Activated naive CD8-positive, alpha-beta T cell treated with anti-CD3 and anti-CD28 coated beads, Interleukin-2, amount 10 ng/mL, durations not matched to agents 7 days and 5 days (primary cell): ENCODE data around the gene SH3BGRL2. TPM values are rescaled to one million over a fixed set of nuclear protein-coding genes. Genes with fewer than 3 reads are reported as not detected.
"Not testable (repeated sequence)": the region's sequence is repeated elsewhere in the genome, so short reads cannot be mapped to it uniquely, and the experiment has no call there.

Source experiments
- ATAC-seq: fragments of 150-1000 bp; cut with Tn5 transposase; one replicate; pipeline ENCODE4 v1.10.0; 2021; ENCODE audit warnings: low read depth, moderate library complexity
- POLR2A ChIA-PET: fragments of 350-600 bp; sonication (Branson Sonifier 250); formaldehyde crosslinking; loops from one replicate; lab custom pipeline; 2021; ENCODE audit warnings: antibody characterized with exemption; lab: Charles Lee
- DNase-seq: peaks from one replicate; pipeline ENCODE4 v3.0.0; 2021
- H3K27ac Mint-ChIP-seq: one replicate; pipeline ENCODE4 v1.8.0; 2022; ENCODE audit warnings: mild to moderate bottlenecking, mixed read lengths
- H3K27me3 Mint-ChIP-seq: one replicate; pipeline ENCODE4 v1.8.0; 2022; ENCODE audit warnings: mild to moderate bottlenecking, moderate library complexity, mixed read lengths
- H3K36me3 Mint-ChIP-seq: one replicate; pipeline ENCODE4 v1.8.0; 2021; ENCODE audit warnings: mild to moderate bottlenecking, mixed read lengths
- H3K4me1 Mint-ChIP-seq: one replicate; pipeline ENCODE4 v1.8.0; 2021; ENCODE audit warnings: mixed read lengths
- H3K4me3 Mint-ChIP-seq: one replicate; pipeline ENCODE4 v1.8.0; 2022; ENCODE audit warnings: mild to moderate bottlenecking, moderate library complexity, mixed read lengths
- H3K9me3 Mint-ChIP-seq: one replicate; pipeline ENCODE4 v1.8.0; 2021; ENCODE audit warnings: mixed read lengths
- total RNA-seq, 2 experiments: library from RNA; stranded (reverse); gene quantifications; one replicate each; pipeline ENCODE4 v1.2.3, GENCODE V29; 2021

SH3BGRL2 gene
- total RNA-seq, 2 experiments from 2014 or later: 0.89 to 1.2 TPM

GRCh38 chr6:79673947-79674346 lies 42.8 kb downstream of the SH3BGRL2 start:
- no peak overlapping the region for H3K27ac Mint-ChIP-seq
- H3K27me3 Mint-ChIP-seq: no peaks in the 10 kb centered on the region

GRCh38 chr6:79676785-79677736 lies 45.9 kb downstream of the SH3BGRL2 start:
- POLR2A ChIA-PET: no interaction called here
- H3K36me3 Mint-ChIP-seq: no peaks in the 10 kb centered on the region
- H3K9me3 Mint-ChIP-seq: no peaks in the 10 kb centered on the region
- no peak overlapping the region for H3K27ac Mint-ChIP-seq
- no peak for ATAC-seq
- no peak overlapping the region for H3K4me3 Mint-ChIP-seq
- no peaks in the 10 kb centered on the region for H3K27me3 Mint-ChIP-seq
- peaks cover 3% of the 10 kb centered on the region for H3K4me1 Mint-ChIP-seq
- DNase-seq: no peak

More at GRCh38 chr6:79673947-79674346, 42.8 kb downstream of the SH3BGRL2 start:
- H3K9me3 Mint-ChIP-seq: no peaks in the 10 kb centered on the region
- H3K4me3 Mint-ChIP-seq: no peak overlapping the region
- ATAC-seq (no peak), DNase-seq (no peak)
- peaks cover 14% of the 10 kb centered on the region for H3K4me1 Mint-ChIP-seq
- POLR2A ChIA-PET: no interaction called here
- H3K36me3 Mint-ChIP-seq: peaks cover 2% of the 10 kb centered on the region

- H3K27ac Mint-ChIP-seq, POLR2A ChIA-PET, H3K4me3 Mint-ChIP-seq, DNase-seq, H3K36me3 Mint-ChIP-seq, H3K27me3 Mint-ChIP-seq, ATAC-seq, H3K9me3 Mint-ChIP-seq: not testable (repeated sequence)
- H3K4me1 Mint-ChIP-seq: peaks cover 12% of the 10 kb centered on the region
Measured at GRCh38 chr6:79682682-79683081, 51.6 kb downstream of the SH3BGRL2 start.

GRCh38 chr6:79684876-79685275 lies 53.7 kb downstream of the SH3BGRL2 start:
- POLR2A ChIA-PET: no interaction called here
- DNase-seq (no peak), ATAC-seq (no peak)
- peaks cover 14% of the 10 kb centered on the region for H3K4me1 Mint-ChIP-seq
- H3K27ac Mint-ChIP-seq: no peak overlapping the region
- peaks cover 4% of the 10 kb centered on the region for H3K36me3 Mint-ChIP-seq
- peaks cover 1% of the 10 kb centered on the region for H3K9me3 Mint-ChIP-seq
- no peak overlapping the region for H3K4me3 Mint-ChIP-seq
- H3K27me3 Mint-ChIP-seq: no peaks in the 10 kb centered on the region

GRCh38 chr6:79686707-79687309 lies 55.7 kb downstream of the SH3BGRL2 start:
- no peak for ATAC-seq
- Mint-ChIP-seq H3K4me3 (peak overlapping the region; percentile 44), H3K4me1 (peaks cover 14% of the 10 kb centered on the region), H3K9me3 (peaks cover 1% of the 10 kb centered on the region), H3K27me3 (no peaks in the 10 kb centered on the region), H3K27ac (peak overlapping the region; percentile 15), H3K36me3 (peaks cover 4% of the 10 kb centered on the region)
- no peak for DNase-seq
- POLR2A ChIA-PET: no interaction called here

GRCh38 chr6:79687759-79688158 lies 56.6 kb downstream of the SH3BGRL2 start:
- Mint-ChIP-seq H3K4me3 (peak overlapping the region; percentile 30), H3K9me3 (peaks cover 1% of the 10 kb centered on the region), H3K27me3 (no peaks in the 10 kb centered on the region), H3K27ac (peak overlapping the region; percentile 25), H3K4me1 (peaks cover 15% of the 10 kb centered on the region), H3K36me3 (peaks cover 3% of the 10 kb centered on the region)
- POLR2A ChIA-PET: no interaction called here
- ATAC-seq: no peak
- no peak for DNase-seq

- H3K4me1 Mint-ChIP-seq: peaks cover 8% of the 10 kb centered on the region
- ATAC-seq: no peak
- H3K27ac Mint-ChIP-seq: no peak overlapping the region
- H3K9me3 Mint-ChIP-seq: peaks cover 4% of the 10 kb centered on the region
- POLR2A ChIA-PET: no interaction called here
- H3K27me3 Mint-ChIP-seq: no peaks in the 10 kb centered on the region
- DNase-seq: no peak
- H3K4me3 Mint-ChIP-seq: no peak overlapping the region
- no peaks in the 10 kb centered on the region for H3K36me3 Mint-ChIP-seq
Measured at GRCh38 chr6:79694156-79694555, 63.0 kb downstream of the SH3BGRL2 start.

- DNase-seq: no peak
- Mint-ChIP-seq H3K27ac (no peak overlapping the region), H3K36me3 (no peaks in the 10 kb centered on the region), H3K4me1 (peaks cover 8% of the 10 kb centered on the region), H3K4me3 (no peak overlapping the region), H3K27me3 (no peaks in the 10 kb centered on the region), H3K9me3 (peaks cover 4% of the 10 kb centered on the region)
- POLR2A ChIA-PET: no interaction called here
- ATAC-seq: no peak
Measured at GRCh38 chr6:79694623-79695343, 63.7 kb downstream of the SH3BGRL2 start.

- Mint-ChIP-seq H3K4me1 (peaks cover 10% of the 10 kb centered on the region), H3K27me3 (no peaks in the 10 kb centered on the region), H3K4me3 (no peak overlapping the region), H3K36me3 (no peaks in the 10 kb centered on the region), H3K27ac (no peak overlapping the region), H3K9me3 (peaks cover 4% of the 10 kb centered on the region)
- no peak for ATAC-seq
- POLR2A ChIA-PET: no interaction called here
- no peak for DNase-seq
Measured at GRCh38 chr6:79697430-79697829, 66.3 kb downstream of the SH3BGRL2 start.

GRCh38 chr6:79699606-79700005 lies 68.5 kb downstream of the SH3BGRL2 start:
- H3K9me3 Mint-ChIP-seq: peaks cover under 1% of the 10 kb centered on the region
- H3K36me3 Mint-ChIP-seq: no peaks in the 10 kb centered on the region
- H3K4me1 Mint-ChIP-seq: peaks cover 17% of the 10 kb centered on the region
- H3K4me3 Mint-ChIP-seq: no peak overlapping the region
- POLR2A ChIA-PET: no interaction called here
- ATAC-seq (no peak), DNase-seq (no peak)
- H3K27ac Mint-ChIP-seq: no peak overlapping the region
- no peaks in the 10 kb centered on the region for H3K27me3 Mint-ChIP-seq

- Mint-ChIP-seq H3K27ac (peak overlapping the region; percentile 77), H3K36me3 (no peaks in the 10 kb centered on the region), H3K4me1 (peaks cover 17% of the 10 kb centered on the region), H3K27me3 (no peaks in the 10 kb centered on the region), H3K4me3 (peak overlapping the region; percentile 57), H3K9me3 (no peaks in the 10 kb centered on the region)
- ATAC-seq (peak; percentile 89), DNase-seq (peak; percentile 36)
- POLR2A ChIA-PET: no interaction called here
Measured at GRCh38 chr6:79702691-79703090, 71.6 kb downstream of the SH3BGRL2 start.

GRCh38 chr6:79704200-79704599 lies 73.1 kb downstream of the SH3BGRL2 start:
- Mint-ChIP-seq H3K27ac (no peak overlapping the region), H3K36me3 (no peaks in the 10 kb centered on the region), H3K9me3 (no peaks in the 10 kb centered on the region), H3K4me1 (peaks cover 10% of the 10 kb centered on the region), H3K4me3 (no peak overlapping the region), H3K27me3 (no peaks in the 10 kb centered on the region)
- POLR2A ChIA-PET: no interaction called here
- ATAC-seq: no peak
- no peak for DNase-seq

GRCh38 chr6:79705456-79705995 lies 74.4 kb downstream of the SH3BGRL2 start:
- Mint-ChIP-seq H3K9me3 (no peaks in the 10 kb centered on the region), H3K4me3 (no peak overlapping the region), H3K27ac (no peak overlapping the region), H3K4me1 (peaks cover 10% of the 10 kb centered on the region), H3K27me3 (no peaks in the 10 kb centered on the region), H3K36me3 (no peaks in the 10 kb centered on the region)
- DNase-seq: no peak
- POLR2A ChIA-PET: no interaction called here
- no peak for ATAC-seq
